ENCODE results near the gene DPEP1.
"Not testable (repeated sequence)": the region's sequence is repeated elsewhere in the genome, so short reads cannot be mapped to it uniquely, and the experiment has no call there.

DNA sequence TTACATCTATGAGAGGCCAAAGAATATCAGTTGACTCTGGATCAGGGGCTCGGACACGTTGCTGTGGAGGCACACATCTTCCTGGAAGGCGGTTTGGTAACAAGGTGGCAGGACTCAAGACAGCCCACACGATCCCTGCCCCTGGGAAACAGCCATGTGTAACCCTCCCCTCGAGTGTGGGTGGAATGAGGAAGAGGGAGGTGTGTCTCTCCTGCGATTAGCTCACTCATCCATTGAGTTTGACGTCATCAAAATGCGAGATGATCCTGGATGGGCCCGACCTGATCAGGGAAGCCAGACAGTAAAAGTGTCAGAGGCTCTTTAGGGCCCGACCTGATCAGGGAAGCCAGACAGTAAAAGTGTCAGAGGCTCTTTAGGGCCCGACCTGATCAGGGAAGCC lies 50.8 kb downstream of the DPEP1 start:
- TF ChIP-seq HNF4A (conservative IDR thresholded peaks at IDR 0.05); TAF1 (conservative IDR thresholded peaks at IDR 0.05); NR2F2 (IDR thresholded peaks at IDR 0.05); SP1 (IDR thresholded peaks at IDR 0.05); YY1 (IDR thresholded peaks at IDR 0.05); JUND (IDR thresholded peaks at IDR 0.05); GABPA (IDR thresholded peaks at IDR 0.05 in 1 of 2, conservative IDR thresholded peaks at IDR 0.05 in 1 of 2); EGR1 (IDR thresholded peaks at IDR 0.05; ENCODE audit: low read depth in 2 of 2): not testable (repeated sequence)
- TF ChIP-seq, protein P1, sequence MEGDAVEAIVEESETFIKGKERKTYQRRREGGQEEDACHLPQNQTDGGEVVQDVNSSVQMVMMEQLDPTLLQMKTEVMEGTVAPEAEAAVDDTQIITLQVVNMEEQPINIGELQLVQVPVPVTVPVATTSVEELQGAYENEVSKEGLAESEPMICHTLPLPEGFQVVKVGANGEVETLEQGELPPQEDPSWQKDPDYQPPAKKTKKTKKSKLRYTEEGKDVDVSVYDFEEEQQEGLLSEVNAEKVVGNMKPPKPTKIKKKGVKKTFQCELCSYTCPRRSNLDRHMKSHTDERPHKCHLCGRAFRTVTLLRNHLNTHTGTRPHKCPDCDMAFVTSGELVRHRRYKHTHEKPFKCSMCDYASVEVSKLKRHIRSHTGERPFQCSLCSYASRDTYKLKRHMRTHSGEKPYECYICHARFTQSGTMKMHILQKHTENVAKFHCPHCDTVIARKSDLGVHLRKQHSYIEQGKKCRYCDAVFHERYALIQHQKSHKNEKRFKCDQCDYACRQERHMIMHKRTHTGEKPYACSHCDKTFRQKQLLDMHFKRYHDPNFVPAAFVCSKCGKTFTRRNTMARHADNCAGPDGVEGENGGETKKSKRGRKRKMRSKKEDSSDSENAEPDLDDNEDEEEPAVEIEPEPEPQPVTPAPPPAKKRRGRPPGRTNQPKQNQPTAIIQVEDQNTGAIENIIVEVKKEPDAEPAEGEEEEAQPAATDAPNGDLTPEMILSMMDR (IDR thresholded peaks at IDR 0.05; ENCODE audit: low read depth, low read length, missing input control), result not testable (repeated sequence)
- TF ChIP-seq, protein P2, sequence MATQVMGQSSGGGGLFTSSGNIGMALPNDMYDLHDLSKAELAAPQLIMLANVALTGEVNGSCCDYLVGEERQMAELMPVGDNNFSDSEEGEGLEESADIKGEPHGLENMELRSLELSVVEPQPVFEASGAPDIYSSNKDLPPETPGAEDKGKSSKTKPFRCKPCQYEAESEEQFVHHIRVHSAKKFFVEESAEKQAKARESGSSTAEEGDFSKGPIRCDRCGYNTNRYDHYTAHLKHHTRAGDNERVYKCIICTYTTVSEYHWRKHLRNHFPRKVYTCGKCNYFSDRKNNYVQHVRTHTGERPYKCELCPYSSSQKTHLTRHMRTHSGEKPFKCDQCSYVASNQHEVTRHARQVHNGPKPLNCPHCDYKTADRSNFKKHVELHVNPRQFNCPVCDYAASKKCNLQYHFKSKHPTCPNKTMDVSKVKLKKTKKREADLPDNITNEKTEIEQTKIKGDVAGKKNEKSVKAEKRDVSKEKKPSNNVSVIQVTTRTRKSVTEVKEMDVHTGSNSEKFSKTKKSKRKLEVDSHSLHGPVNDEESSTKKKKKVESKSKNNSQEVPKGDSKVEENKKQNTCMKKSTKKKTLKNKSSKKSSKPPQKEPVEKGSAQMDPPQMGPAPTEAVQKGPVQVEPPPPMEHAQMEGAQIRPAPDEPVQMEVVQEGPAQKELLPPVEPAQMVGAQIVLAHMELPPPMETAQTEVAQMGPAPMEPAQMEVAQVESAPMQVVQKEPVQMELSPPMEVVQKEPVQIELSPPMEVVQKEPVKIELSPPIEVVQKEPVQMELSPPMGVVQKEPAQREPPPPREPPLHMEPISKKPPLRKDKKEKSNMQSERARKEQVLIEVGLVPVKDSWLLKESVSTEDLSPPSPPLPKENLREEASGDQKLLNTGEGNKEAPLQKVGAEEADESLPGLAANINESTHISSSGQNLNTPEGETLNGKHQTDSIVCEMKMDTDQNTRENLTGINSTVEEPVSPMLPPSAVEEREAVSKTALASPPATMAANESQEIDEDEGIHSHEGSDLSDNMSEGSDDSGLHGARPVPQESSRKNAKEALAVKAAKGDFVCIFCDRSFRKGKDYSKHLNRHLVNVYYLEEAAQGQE (IDR thresholded peaks at IDR 0.05), result not testable (repeated sequence)
- TF ChIP-seq, protein P3, sequence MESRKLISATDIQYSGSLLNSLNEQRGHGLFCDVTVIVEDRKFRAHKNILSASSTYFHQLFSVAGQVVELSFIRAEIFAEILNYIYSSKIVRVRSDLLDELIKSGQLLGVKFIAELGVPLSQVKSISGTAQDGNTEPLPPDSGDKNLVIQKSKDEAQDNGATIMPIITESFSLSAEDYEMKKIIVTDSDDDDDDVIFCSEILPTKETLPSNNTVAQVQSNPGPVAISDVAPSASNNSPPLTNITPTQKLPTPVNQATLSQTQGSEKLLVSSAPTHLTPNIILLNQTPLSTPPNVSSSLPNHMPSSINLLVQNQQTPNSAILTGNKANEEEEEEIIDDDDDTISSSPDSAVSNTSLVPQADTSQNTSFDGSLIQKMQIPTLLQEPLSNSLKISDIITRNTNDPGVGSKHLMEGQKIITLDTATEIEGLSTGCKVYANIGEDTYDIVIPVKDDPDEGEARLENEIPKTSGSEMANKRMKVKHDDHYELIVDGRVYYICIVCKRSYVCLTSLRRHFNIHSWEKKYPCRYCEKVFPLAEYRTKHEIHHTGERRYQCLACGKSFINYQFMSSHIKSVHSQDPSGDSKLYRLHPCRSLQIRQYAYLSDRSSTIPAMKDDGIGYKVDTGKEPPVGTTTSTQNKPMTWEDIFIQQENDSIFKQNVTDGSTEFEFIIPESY (IDR thresholded peaks at IDR 0.05), result not testable (repeated sequence)

Measured in liver (tissue), 3 donors.